GM21737 (cell line): Measurements from ENCODE around the gene NXNL2.

Source experiments
- ATAC-seq: cut with Tn5 transposase; IDR thresholded peaks from one replicate; pipeline ENCODE4 v1.9.1; 2021; ENCODE audit warnings: mild to moderate bottlenecking, moderate library complexity; ENCODE audit not compliant: unreplicated experiment

Gene NXNL2

GRCh38 chr9:88534456-88535225, at the start of gene NXNL2:
Gene NXNL2 (plus strand): TSS chr9:88535178. CDS start chr9:88535435, 257 bp downstream.
- no peak for ATAC-seq

- no peak for ATAC-seq
Measured at GRCh38 chr9:88488166-88488565, 46.8 kb upstream of the NXNL2 start.

DNA sequence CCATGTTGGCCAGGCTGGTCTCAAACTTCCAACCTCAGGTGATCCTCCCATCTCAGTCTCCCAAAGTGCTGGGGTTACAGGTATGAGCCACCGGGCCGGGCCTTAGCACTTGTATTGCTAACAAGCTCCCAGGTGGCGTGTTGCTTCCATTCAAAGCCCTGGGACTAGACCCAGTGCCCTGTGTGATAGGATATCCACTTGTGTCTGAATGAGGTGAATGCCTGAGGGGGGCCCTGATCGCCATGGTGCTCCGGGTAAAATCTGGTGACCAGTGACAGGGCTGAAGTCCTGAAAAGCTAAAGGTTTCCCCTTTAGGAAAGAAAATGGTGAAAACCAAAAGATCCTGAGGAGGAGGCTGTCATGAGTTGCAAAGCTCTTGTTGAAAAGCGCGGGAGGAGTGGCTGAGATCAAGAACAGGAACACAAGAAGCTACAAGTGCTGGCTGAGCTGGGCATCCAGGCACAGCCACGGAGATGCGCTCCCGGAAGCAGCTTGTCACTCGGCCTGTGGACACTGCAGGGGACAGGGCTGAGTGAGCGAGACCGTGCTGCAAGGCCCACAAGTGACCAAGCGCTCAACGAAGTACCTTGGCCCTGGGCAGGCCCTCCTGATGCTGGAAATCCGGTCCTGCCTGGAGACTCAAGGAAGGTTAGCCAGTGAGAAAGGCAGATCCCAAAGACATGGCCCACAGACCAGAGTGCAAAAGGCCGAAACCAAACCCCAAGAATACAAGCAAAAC, 39.8 kb upstream of the NXNL2 start:
- no peak for ATAC-seq

GRCh38 chr9:88497224-88497623, 37.8 kb upstream of the NXNL2 start:
- no peak for ATAC-seq

GRCh38 chr9:88498880-88499279, 36.1 kb upstream of the NXNL2 start:
- no peak for ATAC-seq

DNA sequence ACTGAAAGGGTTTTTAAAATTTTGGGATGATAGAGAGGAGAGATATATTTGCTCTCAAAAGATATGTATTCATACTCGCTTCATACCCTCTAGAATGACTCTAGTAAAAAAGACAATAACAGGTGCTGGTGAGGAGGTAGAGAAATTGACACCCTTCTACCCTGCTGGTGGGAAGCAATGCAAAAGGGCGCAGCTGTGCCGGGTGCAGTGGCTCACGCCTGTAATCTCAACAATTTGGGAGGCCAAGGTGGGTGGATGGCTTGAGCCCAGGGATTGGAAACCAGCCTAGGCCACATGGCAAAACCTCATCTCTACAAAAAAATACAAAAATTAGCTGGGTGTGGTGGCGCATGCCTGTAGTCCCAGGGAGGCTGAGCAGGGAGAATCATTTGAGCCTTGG, 33.9 kb upstream of the NXNL2 start:
- ATAC-seq: no peak

DNA sequence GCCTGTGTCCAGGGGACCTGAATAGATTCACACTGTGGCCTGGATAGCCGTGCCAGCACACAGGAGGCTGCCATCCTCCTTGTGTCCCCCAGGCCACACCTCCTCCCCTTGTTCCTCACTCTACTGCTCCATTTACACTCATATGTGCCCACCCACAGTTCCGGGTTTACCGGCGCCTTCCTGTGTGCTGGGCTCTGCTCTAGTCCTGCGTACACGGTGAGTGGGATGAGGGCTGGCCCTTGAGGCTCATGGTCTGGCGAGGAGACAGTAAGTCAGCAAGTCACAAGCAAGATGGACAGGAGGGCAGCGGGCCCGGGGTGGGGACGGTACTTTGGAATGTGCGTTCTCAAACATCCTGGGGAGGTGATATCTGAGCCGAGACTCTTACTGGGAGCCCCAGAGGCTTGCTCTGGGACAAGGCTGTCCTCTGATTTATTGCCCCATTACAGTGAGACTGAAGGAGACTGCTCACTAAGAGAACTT, 32.4 kb upstream of the NXNL2 start:
- ATAC-seq: no peak

DNA sequence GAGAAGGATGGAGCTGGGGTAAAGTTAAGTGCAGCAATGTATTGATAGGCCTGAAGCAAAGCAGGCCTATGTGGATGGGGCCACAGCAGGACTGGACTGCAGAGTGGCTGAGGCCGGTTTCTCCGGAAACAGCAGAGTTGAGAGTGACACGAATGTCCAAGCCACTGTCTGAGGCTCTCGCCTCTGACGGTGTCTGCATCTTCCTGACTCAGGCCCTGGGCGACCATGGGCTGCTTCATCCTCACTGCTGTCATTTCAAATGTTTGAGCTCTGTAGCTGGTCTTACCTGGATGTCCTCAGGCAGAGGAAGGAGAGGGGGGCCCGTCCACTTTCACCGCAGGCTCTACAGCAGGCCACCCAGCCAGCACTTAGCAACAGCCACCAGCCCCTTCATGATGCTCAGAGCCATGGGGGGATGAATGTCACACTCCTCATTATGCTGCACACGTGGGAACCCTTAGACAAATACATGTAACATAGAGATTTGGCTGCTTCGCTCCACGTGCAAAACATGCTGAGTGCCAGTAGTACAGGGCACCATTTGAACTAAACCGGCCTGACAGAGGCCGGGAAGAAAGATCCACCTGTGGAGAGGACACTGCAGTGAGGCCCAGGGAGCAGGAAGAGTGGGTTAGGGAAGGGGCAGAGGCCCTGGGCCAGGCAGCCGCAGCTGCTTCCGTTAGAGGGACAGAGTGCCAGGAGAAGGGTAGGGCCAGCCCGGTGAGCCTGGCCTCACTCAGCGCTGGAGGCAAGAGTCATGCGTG, 31.7 kb upstream of the NXNL2 start:
- ATAC-seq: no peak

GRCh38 chr9:88503845-88504764, 30.9 kb upstream of the NXNL2 start:
- ATAC-seq: no peak

DNA sequence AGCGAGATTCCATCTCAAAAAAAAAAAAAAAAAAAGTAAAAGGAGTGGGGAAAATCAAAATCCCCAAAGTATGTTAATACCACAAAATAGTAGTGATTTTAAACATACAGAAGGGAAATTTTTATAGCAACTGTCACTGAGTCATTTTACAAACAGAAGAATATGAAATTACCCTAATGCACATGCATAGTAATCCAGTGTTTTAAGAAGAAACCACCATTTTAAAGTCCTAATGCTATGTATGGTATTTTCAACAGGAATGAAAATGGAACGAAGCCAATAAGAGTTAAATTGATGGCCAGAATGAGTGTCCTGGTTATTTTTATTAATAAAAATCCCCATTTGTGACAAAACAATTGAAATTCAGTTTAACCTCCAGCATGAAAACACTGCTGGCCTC, 26.7 kb upstream of the NXNL2 start:
- ATAC-seq: no peak

DNA sequence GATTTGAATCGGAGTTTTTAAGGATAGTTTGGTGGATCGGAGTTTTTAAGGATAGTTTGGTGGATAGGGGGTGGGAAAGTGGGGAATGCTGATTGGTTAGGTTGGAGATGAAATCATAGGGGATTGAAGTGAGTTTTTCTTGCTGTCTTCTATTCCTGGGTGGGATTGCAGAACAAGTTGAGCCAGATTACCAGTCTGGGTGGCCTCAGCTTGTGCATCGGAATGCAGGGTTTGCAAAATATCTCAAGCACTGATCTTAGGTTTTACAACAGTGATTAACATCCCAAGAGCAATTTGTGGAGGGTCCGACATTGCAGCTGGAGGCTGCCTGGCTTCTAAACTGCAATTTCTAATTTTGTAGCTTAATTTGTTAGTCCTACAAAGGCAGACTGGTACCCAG, 23.1 kb upstream of the NXNL2 start:
- ATAC-seq: no peak

DNA sequence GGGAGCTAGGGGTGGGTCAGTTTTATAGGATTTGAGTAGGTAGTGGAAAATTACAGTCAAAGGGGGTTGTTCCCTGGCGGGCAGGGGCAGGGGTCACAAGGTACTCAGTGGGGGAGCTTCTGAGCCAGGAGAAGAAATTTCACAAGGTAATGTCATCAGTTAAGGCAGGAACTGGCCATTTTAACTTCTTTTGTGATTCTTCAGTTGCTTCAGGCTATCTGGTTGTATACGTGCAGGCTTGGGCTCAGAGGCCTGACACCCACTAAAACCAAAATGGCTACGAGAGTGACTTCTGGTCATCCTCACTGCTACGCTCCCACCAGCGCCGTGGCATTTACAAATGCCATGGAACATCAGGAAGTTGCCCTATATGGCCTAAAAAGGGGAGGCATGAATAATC, 20.7 kb upstream of the NXNL2 start:
- no peak for ATAC-seq

GRCh38 chr9:88521308-88521707, 13.7 kb upstream of the NXNL2 start:
- no peak for ATAC-seq

DNA sequence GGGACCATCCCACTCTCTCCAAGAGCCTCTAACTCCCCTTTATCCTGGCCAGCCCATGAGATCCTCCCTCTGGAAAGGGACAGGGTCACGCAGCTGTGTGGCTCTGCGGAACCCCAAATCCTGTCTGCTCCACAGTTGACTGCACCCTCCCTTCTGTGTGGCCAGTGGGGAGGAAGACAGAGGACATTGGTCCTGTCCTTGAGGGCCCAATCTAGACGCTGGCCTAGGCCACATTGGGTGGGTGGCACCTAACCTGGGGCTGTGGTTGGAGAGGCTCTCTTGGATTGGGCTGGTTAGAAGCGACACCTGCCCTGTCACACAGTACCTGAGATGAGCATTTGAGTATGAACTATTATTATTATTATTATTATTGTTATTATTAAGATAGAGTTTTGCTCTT, 12.6 kb upstream of the NXNL2 start:
- no peak for ATAC-seq

GRCh38 chr9:88523056-88523455, 11.9 kb upstream of the NXNL2 start:
- ATAC-seq: no peak

DNA sequence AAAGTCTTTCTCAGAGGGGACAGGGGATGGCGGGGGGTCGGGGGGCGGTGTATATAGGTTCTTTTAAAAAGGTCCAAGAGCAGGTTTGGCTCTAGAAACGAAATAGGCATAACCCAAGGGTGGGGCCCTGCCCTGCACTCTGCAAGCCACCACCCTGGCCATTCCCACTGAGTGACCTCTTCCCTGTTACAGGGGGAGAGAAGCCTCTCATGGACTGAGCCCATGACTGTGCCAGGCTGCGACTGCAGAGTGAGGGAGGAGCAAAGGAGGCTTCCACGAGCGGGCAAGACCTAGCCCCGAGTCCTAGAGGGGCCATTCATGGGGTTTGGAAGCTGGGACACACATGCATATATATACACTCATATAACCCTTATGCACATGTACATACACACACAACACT, 10.1 kb upstream of the NXNL2 start:
- no peak for ATAC-seq

- no peak for ATAC-seq
Measured at GRCh38 chr9:88527618-88528017, 7.4 kb upstream of the NXNL2 start.

DNA sequence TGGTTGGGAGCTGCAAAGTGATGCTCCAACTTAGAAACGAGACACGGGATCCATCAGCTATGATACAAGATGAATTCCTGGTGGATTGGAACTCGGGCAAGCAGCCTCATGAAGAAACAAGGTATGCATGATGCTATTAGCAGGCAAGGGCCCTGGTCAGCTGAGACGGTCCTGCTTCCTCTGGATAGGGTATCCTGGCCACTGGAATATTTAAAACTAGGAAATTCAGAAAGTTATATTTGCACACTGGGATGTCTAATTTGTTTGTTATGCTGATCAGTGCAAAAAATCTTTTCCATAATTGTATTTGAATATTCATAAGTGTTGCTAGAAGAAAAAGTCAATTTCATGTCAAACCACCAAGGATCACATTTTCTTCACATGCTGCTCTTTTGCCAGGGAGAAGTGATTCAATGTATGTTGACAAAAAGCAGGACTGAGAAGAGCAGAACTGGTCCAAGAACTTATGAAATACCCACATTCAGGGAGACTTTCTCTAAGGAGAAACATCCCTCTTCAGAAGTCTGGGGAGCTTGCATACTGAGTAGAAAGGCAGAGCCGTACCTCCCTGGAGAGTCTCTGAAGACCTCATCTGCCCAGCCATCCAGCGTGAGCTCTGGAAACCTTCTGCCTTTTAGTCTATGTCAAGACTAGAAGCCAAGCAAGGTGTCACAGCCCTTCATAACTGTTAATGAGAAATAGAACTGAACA, 6.7 kb upstream of the NXNL2 start:
- no peak for ATAC-seq

DNA sequence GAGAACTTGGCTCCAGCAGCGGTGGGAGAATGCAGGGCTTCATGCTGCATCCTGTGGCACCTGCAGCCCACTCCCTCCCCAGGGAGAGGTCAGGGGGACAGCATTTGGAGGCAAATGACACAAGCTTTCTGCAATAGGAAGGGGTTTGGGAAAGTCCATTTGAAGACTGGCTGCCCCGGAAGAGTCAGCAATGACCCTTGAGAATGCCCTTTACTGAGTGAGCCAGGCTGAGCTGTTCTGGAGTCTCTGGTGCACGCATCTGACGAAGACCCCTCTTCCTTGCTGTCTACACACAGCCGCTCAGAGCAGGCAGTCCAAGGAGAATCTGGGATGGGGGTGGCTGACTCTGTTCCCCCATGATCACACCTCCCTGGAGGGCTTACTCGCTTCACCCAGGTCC, 5.5 kb upstream of the NXNL2 start:
- no peak for ATAC-seq

DNA sequence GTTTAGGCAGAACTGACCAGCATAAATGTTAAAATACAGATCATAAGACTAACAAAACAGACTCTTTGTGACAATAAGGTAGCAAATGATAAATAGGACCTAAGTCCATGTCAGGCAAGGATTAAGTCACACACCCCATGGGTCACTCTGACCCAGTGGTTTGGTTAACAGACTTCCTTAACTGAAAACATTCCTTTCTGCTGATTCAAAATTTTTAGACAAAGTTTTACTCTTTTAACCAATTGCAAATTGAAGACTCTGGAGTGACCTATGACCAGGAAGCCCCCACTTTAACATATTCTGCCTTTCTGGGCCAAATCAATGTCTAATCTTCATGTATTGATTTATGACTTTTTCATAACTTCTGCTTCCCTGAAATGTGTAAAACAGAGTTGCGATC, 4.9 kb upstream of the NXNL2 start:
- no peak for ATAC-seq
